ENCODE results near the gene TBL1XR1.

The TBL1XR1 gene

DNA sequence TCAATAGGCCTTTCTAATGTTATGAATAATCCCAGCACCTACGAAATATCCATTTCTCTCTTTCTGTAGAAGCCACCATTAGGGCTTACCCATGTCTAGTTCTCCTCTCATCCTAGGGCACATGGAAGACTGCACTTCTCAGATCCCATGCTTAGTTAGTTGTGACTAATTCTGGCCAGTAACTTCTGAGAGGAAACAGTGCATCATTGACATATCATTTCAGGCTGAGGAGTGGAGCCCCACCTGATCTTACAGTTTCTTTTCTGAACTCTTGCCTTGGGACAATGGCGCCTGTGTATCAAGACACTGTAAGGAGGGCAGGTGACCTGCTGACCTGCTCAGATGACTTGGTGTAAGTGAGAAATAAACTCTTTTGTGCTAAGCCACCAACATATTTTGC lies 39.4 kb upstream of the TBL1XR1 start:
- no peak overlapping the region for H3K4me3 ChIP-seq (ENCODE audit: low read depth, low read length)
- in situ Hi-C loops (cut with HindIII; ENCODE audit: low pct_ligation_motif_present, low sequenced_read_pairs) = no loop called here
- H3K27ac ChIP-seq = no peak overlapping the region
- H3K36me3 ChIP-seq (replicated peaks) = no peaks in the 10 kb centered on the region
- no peak for TF ChIP-seq CTCF (IDR thresholded peaks at IDR 0.05; ENCODE audit: low read depth, low read length, missing control alignments)
- DNase-seq = no peak
- H3K27me3 ChIP-seq (replicated peaks) = no peaks in the 10 kb centered on the region

DNA sequence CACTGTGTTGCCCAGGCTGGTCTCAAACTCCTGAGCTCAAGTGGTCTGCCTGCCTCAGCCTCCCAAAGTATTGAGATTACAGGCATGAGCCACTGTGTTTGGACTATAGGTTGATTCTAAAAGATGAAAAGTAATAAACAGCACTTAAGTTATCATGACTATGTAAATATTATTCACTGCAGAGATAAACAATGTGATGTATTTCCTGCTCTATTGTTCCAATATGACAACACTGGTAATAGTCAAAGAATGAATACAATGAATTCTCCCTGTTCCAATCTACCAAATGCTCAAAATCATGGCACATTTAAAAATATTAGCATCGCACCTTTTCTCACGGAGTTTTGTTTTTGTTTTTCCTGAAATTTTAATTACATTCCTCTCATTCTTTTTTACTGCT lies 36.8 kb upstream of the TBL1XR1 start:
- H3K4me3 ChIP-seq (ENCODE audit: low read depth, low read length) = no peak overlapping the region
- no peaks in the 10 kb centered on the region for H3K27me3 ChIP-seq (replicated peaks)
- no peak overlapping the region for H3K27ac ChIP-seq
- no peaks in the 10 kb centered on the region for H3K36me3 ChIP-seq (replicated peaks)
- no peak for TF ChIP-seq CTCF (IDR thresholded peaks at IDR 0.05; ENCODE audit: low read depth, low read length, missing control alignments)
- in situ Hi-C loops (cut with HindIII; ENCODE audit: low pct_ligation_motif_present, low sequenced_read_pairs) = no loop called here
- no peak for DNase-seq

GRCh38 chr3:177231242-177231641 lies 34.0 kb upstream of the TBL1XR1 start:
- no peak for TF ChIP-seq CTCF (IDR thresholded peaks at IDR 0.05; ENCODE audit: low read depth, low read length, missing control alignments)
- in situ Hi-C loops (cut with HindIII; ENCODE audit: low pct_ligation_motif_present, low sequenced_read_pairs) = no loop called here
- no peak overlapping the region for H3K27ac ChIP-seq
- H3K36me3 ChIP-seq (replicated peaks) = no peaks in the 10 kb centered on the region
- H3K4me3 ChIP-seq (ENCODE audit: low read depth, low read length) = no peak overlapping the region
- H3K27me3 ChIP-seq (replicated peaks) = no peaks in the 10 kb centered on the region
- DNase-seq = no peak

- no peaks in the 10 kb centered on the region for H3K27me3 ChIP-seq (replicated peaks)
- DNase-seq = no peak
- no peaks in the 10 kb centered on the region for H3K36me3 ChIP-seq (replicated peaks)
- H3K27ac ChIP-seq = no peak overlapping the region
- no peak overlapping the region for H3K4me3 ChIP-seq (ENCODE audit: low read depth, low read length)
- no peak for TF ChIP-seq CTCF (IDR thresholded peaks at IDR 0.05; ENCODE audit: low read depth, low read length, missing control alignments)
- in situ Hi-C loops (cut with HindIII; ENCODE audit: low pct_ligation_motif_present, low sequenced_read_pairs) = no loop called here
These were observed 33.4 kb upstream of the TBL1XR1 start for GRCh38 chr3:177230641-177231040.

- no peak for DNase-seq
- no peaks in the 10 kb centered on the region for H3K27me3 ChIP-seq (replicated peaks)
- in situ Hi-C loops (cut with HindIII; ENCODE audit: low pct_ligation_motif_present, low sequenced_read_pairs) = no loop called here
- no peaks in the 10 kb centered on the region for H3K36me3 ChIP-seq (replicated peaks)
- H3K27ac ChIP-seq = no peak overlapping the region
- no peak for TF ChIP-seq CTCF (IDR thresholded peaks at IDR 0.05; ENCODE audit: low read depth, low read length, missing control alignments)
- no peak overlapping the region for H3K4me3 ChIP-seq (ENCODE audit: low read depth, low read length)
These were observed 32.5 kb upstream of the TBL1XR1 start for GRCh38 chr3:177229791-177230190.

DNA sequence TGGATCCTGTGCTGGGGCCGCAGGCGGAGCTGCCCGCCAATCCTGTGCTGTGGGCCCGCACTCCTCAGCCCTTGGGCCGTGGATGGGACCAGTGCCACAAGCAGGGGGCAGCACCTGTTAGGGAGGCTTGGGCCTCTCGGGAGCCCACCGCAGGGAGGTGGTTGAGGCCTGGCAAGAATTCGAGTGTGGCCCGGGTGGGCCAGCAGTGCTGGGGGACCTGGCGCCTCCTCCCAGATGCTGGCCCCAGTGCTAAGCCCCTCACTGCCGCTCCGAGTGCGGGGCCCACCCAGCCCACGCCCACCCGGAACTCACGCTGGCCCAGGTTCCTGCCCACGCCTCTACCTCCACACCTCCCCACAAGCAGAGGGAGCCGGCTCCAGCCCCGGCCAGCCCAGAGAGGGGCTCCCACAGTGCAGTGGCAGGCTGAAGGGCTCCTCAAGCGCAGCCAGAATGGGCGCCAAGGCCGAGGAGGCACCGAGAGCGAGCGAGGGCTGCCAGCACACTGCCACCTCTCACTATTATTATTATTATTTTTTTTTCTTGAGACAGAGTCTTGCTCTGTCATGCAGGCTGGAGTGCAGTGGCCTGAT lies 31.4 kb upstream of the TBL1XR1 start:
- no peak for TF ChIP-seq CTCF (IDR thresholded peaks at IDR 0.05; ENCODE audit: low read depth, low read length, missing control alignments)
- DNase-seq = no peak
- Histone ChIP-seq H3K36me3 (replicated peaks) (no peaks in the 10 kb centered on the region), H3K27me3 (replicated peaks) (no peaks in the 10 kb centered on the region), H3K27ac (no peak overlapping the region), H3K4me3 (ENCODE audit: low read depth, low read length) (no peak overlapping the region)
- in situ Hi-C loops (cut with HindIII; ENCODE audit: low pct_ligation_motif_present, low sequenced_read_pairs) = no loop called here

Measured in brain microvascular endothelial cell (primary cell).